Measurements from ENCODE around the gene POT1. TPM values are rescaled to one million over a fixed set of nuclear protein-coding genes. Genes with fewer than 3 reads are reported as not detected.

POT1 gene
- total RNA-seq, 4 donors from 2014 or later = 25.5 to 50.4 (median 33.5) TPM

GRCh38 chr7:124856299-124856888, 73.2 kb downstream of the POT1 start:
- no peak for DNase-seq (ENCODE audit: low spot score in 2 of 2)
- H3K27me3 ChIP-seq = no peaks in the 10 kb centered on the region
- H3K4me1 ChIP-seq = no peaks in the 10 kb centered on the region
- H3K36me3 ChIP-seq = peaks cover 0 to 34% (median 0%) of the 10 kb centered on the region in 3 donors
- H3K4me3 ChIP-seq = no peak overlapping the region
- TF ChIP-seq POLR2A (IDR thresholded peaks at IDR 0.05) (no peak), CTCF (IDR thresholded peaks at IDR 0.05) (peak; percentile 25 to 59 (median 41)), EP300 (IDR thresholded peaks at IDR 0.05) (no peak)
- 86 to 92% methylated on average over 3 of the region's 3 CpGs for WGBS, 2 donors
- H3K9me3 ChIP-seq = peaks cover 0 to 3% (median 0%) of the 10 kb centered on the region in 4 donors
- no peak overlapping the region for H3K27ac ChIP-seq

- no peaks in the 10 kb centered on the region for H3K9me3 ChIP-seq
- H3K27ac ChIP-seq = no peak overlapping the region
- no peak for DNase-seq (ENCODE audit: low spot score in 2 of 2)
- no peaks in the 10 kb centered on the region for H3K27me3 ChIP-seq
- no peak overlapping the region for H3K4me3 ChIP-seq
- peaks cover 0 to 24% (median 0%) of the 10 kb centered on the region in 3 donors for H3K36me3 ChIP-seq
- no peak for TF ChIP-seq EP300 (IDR thresholded peaks at IDR 0.05)
- no peak for TF ChIP-seq POLR2A (IDR thresholded peaks at IDR 0.05)
- TF ChIP-seq CTCF (IDR thresholded peaks at IDR 0.05) = no peak
- H3K4me1 ChIP-seq = no peaks in the 10 kb centered on the region
These were observed 86.3 kb downstream of the POT1 start for GRCh38 chr7:124843336-124843735.

GRCh38 chr7:124840435-124840834, 89.2 kb downstream of the POT1 start:
- H3K4me3 ChIP-seq = no peak overlapping the region
- H3K27ac ChIP-seq = no peak overlapping the region
- H3K27me3 ChIP-seq = no peaks in the 10 kb centered on the region
- 77 to 78% methylated on average over 1 of the region's 1 CpG for WGBS, 2 donors
- peaks cover 0 to 3% (median 0%) of the 10 kb centered on the region in 3 donors for H3K36me3 ChIP-seq
- no peaks in the 10 kb centered on the region for H3K9me3 ChIP-seq
- TF ChIP-seq CTCF (IDR thresholded peaks at IDR 0.05) = no peak
- TF ChIP-seq POLR2A (IDR thresholded peaks at IDR 0.05) = no peak
- TF ChIP-seq EP300 (IDR thresholded peaks at IDR 0.05) = no peak
- H3K4me1 ChIP-seq = no peaks in the 10 kb centered on the region
- no peak for DNase-seq (ENCODE audit: low spot score in 2 of 2)

- WGBS, 2 donors = 100% methylated on average over 1 of the region's 1 CpG
- Histone ChIP-seq H3K4me3 (no peak overlapping the region), H3K9me3 (no peaks in the 10 kb centered on the region), H3K4me1 (no peaks in the 10 kb centered on the region), H3K36me3 (peaks cover 0 to 9% (median 0%) of the 10 kb centered on the region in 3 donors), H3K27me3 (no peaks in the 10 kb centered on the region), H3K27ac (no peak overlapping the region)
- TF ChIP-seq EP300 (IDR thresholded peaks at IDR 0.05) (no peak), POLR2A (IDR thresholded peaks at IDR 0.05) (no peak), CTCF (IDR thresholded peaks at IDR 0.05) (no peak)
- no peak for DNase-seq (ENCODE audit: low spot score in 2 of 2)
These were observed 89.9 kb downstream of the POT1 start for GRCh38 chr7:124839687-124840086.

- 42 to 69% methylated on average over 1 of the region's 1 CpG for WGBS, 2 donors
- no peaks in the 10 kb centered on the region for H3K27me3 ChIP-seq
- H3K36me3 ChIP-seq = peaks cover 0 to 24% (median 0%) of the 10 kb centered on the region in 3 donors
- no peak for DNase-seq (ENCODE audit: low spot score in 2 of 2)
- H3K27ac ChIP-seq = no peak overlapping the region
- H3K4me3 ChIP-seq = no peak overlapping the region
- H3K4me1 ChIP-seq = no peaks in the 10 kb centered on the region
- H3K9me3 ChIP-seq = no peaks in the 10 kb centered on the region
- TF ChIP-seq POLR2A (IDR thresholded peaks at IDR 0.05) (no peak), EP300 (IDR thresholded peaks at IDR 0.05) (no peak)
These were observed 93.5 kb downstream of the POT1 start for GRCh38 chr7:124836173-124836572.

All from tibial nerve (tissue), 4 donors.